Muscle layer of duodenum (tissue), 2 donors: Measurements from ENCODE around the gene ABCD1.
A peak's percentile ranks its signal among the peaks of the same experiment; 100 is the strongest.

Experiments
- H3K27ac ChIP-seq: one replicate; pipeline ENCODE4 v1.7.0; 2013; ENCODE audit warnings: mild to moderate bottlenecking, low read length
- H3K27me3 ChIP-seq: one replicate; pipeline ENCODE4 v1.7.0; 2013; ENCODE audit warnings: low read depth, mild to moderate bottlenecking, control low read depth, low read length
- H3K36me3 ChIP-seq, 2 donors: one replicate each; pipeline ENCODE4 v1.7.0; 2013; ENCODE audit warnings: low read length in 2 of 2, control low read depth in 1 of 2, mild to moderate bottlenecking in 1 of 2; ENCODE audit not compliant: insufficient read depth in 2 of 2, control insufficient read depth in 1 of 2
- H3K4me1 ChIP-seq, 2 donors: one replicate each; pipeline ENCODE4 v1.7.0; 2013; ENCODE audit warnings: low read length in 2 of 2, mild to moderate bottlenecking in 2 of 2, control low read depth in 1 of 2, moderate library complexity in 1 of 2; ENCODE audit not compliant: insufficient read depth in 2 of 2, control insufficient read depth in 1 of 2
- H3K4me3 ChIP-seq, 2 donors: one replicate each; pipeline ENCODE4 v1.7.0; 2013; ENCODE audit warnings: low read length in 2 of 2, low read depth in 1 of 2, mild to moderate bottlenecking in 1 of 2
- H3K9me3 ChIP-seq, 2 donors: one replicate each; pipeline ENCODE4 v1.7.0; 2013; ENCODE audit warnings: low read length in 2 of 2, control low read depth in 1 of 2, mild to moderate bottlenecking in 1 of 2; ENCODE audit not compliant: control insufficient read depth in 1 of 2
- donor health status: healthy.

ABCD1 gene

DNA sequence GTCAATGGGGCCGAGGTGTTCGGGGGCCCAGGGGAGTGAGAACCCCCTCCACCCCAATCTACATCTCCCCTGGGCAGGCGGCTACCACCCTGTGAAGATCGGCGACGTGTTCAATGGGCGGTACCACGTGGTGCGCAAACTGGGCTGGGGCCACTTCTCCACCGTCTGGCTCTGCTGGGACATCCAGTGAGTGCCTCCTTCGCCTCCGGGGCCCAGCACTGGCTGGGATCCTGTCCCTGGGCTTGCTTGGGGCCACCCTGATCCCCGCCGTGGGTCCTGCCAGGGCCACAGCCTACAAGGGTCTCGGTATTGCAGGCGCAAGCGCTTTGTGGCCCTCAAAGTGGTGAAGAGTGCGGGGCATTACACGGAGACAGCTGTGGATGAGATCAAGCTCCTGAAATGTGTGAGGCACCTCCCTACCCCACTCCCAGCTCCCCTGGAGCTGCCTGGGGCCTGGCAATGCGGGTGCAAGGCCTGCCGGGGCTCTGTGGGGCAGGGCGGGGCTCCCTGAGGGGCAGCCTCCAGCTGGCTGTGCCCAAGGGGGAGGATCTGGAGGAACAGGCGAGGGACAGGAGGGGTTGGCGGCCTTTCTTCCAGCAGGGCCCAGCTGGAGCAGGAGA is 56.9 kb downstream of the ABCD1 start:
- H3K27me3 ChIP-seq = no peaks in the 10 kb centered on the region

DNA sequence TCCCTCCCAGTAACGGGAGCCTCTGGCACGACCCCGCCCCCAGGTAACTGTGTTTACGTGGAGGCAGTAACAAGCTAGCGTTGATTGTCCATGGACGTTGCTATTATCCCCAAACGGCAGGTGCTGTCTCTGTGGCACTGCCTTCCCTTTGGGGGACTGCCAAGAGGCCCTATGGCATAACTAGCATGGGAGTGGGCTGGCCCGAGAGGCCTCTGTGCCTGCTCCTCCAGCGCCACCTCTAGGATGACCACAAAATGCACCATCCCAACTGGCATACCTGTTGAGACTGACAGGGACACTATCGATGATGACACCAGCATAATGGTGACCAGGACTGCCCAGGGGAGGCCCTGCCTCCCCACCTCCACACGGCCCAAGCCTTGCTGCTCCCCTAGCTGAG is 57.7 kb downstream of the ABCD1 start:
- no peak overlapping the region for H3K4me3 ChIP-seq
- H3K27me3 ChIP-seq = no peaks in the 10 kb centered on the region
- H3K27ac ChIP-seq = no peak overlapping the region
- H3K36me3 ChIP-seq = peaks cover 0 to 18% of the 10 kb centered on the region in 2 donors
- H3K9me3 ChIP-seq = no peaks in the 10 kb centered on the region
- peaks cover 0 to 20% of the 10 kb centered on the region in 2 donors for H3K4me1 ChIP-seq

More for the DNA sequence above, 56.9 kb downstream of the ABCD1 start:
- no peak overlapping the region for H3K27ac ChIP-seq
- H3K4me1 ChIP-seq = peaks cover 0 to 17% of the 10 kb centered on the region in 2 donors
- H3K36me3 ChIP-seq = peaks cover 0 to 11% of the 10 kb centered on the region in 2 donors
- H3K4me3 ChIP-seq = no peak overlapping the region
- H3K9me3 ChIP-seq = no peaks in the 10 kb centered on the region

DNA sequence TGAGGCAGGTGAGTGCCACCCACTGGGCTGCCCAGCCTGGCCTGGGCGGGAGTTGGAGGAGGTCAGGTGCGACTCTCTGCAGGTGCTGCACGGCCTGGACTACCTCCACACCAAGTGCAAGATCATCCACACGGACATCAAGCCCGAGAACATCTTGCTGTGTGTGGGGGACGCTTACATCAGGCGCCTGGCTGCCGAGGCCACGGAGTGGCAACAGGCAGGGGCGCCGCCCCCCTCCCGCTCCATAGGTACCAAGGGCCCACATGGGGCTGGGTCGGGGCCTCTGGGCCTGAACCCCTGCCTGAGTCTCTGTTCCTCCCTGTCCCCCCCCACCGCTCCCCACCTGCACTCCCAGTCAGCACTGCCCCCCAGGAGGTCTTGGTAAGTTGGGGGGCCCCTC is 58.2 kb downstream of the ABCD1 start:
- Histone ChIP-seq H3K27me3 (no peaks in the 10 kb centered on the region), H3K36me3 (peaks cover 0 to 23% of the 10 kb centered on the region in 2 donors), H3K27ac (no peak overlapping the region), H3K4me1 (peaks cover 0 to 20% of the 10 kb centered on the region in 2 donors), H3K4me3 (no peak overlapping the region), H3K9me3 (no peaks in the 10 kb centered on the region)

DNA sequence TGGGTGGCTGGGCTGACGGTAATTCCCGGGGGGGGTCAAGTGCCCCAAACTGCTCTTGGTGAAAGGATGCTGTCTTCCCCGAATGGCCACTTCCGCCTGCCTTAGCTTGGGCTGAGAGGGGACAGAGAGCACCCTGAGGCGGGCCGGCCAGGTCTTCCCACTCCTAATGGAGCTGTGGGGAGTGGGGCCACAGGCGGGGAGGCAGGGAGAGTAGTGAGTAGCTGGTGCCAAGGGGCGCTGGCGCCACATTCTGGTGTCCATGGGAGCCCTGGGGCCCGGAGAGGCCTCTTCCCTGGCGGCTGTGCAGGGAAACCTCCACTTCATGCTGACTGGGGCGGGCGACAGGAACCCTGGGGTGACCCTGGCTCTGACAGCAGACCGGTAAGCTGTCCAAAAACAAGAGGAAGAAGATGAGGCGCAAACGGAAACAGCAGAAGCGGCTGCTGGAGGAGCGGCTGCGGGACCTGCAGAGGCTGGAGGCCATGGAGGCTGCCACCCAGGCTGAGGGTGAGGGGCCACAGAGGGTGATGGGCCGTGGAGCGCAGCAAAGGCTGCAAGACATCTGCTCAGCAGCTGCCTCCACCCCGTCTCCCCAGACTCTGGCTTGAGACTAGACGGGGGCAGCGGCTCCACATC is 58.8 kb downstream of the ABCD1 start:
- peaks cover 0 to 26% of the 10 kb centered on the region in 2 donors for H3K36me3 ChIP-seq
- no peak overlapping the region for H3K27ac ChIP-seq
- no peak overlapping the region for H3K4me3 ChIP-seq
- H3K27me3 ChIP-seq = no peaks in the 10 kb centered on the region
- H3K4me1 ChIP-seq = peaks cover 0 to 20% of the 10 kb centered on the region in 2 donors
- no peaks in the 10 kb centered on the region for H3K9me3 ChIP-seq

DNA sequence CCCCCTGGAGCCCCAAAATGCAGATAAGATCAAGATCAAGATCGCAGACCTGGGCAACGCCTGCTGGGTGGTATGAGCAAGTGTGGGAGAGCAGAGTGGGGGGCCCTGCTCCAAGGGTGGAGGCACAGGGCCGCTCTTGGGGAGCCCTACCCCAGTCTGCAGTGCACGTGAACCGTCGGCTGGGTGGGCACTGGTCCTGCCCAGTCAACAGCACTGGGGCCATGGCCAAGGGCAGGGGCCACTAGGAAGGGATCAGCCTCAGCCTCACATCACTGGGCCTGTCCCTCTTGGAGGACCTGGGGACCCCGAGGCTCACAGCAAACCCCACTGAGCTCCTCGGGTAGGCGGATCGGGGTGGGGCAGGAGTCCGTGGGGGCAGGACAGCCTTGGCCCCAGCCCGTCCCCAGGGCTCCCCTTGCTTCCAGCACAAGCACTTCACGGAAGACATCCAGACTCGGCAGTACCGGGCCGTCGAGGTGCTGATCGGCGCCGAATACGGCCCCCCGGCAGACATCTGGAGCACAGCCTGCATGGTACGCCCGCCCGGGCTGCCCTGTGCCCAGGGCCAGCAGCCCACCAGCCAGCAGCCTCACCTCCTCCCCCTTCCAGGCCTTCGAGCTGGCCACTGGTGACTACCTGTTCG is 59.8 kb downstream of the ABCD1 start:
- H3K27me3 ChIP-seq = no peaks in the 10 kb centered on the region
- H3K9me3 ChIP-seq = no peaks in the 10 kb centered on the region
- no peak overlapping the region for H3K4me3 ChIP-seq
- H3K4me1 ChIP-seq = peaks cover 0 to 20% of the 10 kb centered on the region in 2 donors
- H3K27ac ChIP-seq = no peak overlapping the region
- peaks cover 0 to 26% of the 10 kb centered on the region in 2 donors for H3K36me3 ChIP-seq

- Histone ChIP-seq H3K4me3 (no peak overlapping the region), H3K27me3 (no peaks in the 10 kb centered on the region), H3K36me3 (peaks cover 0 to 30% of the 10 kb centered on the region in 2 donors), H3K4me1 (peaks cover 0 to 4% of the 10 kb centered on the region in 2 donors), H3K9me3 (no peaks in the 10 kb centered on the region), H3K27ac (no peak overlapping the region)
These were observed 62.0 kb downstream of the ABCD1 start for GRCh38 chrX:153786669-153787068.

DNA sequence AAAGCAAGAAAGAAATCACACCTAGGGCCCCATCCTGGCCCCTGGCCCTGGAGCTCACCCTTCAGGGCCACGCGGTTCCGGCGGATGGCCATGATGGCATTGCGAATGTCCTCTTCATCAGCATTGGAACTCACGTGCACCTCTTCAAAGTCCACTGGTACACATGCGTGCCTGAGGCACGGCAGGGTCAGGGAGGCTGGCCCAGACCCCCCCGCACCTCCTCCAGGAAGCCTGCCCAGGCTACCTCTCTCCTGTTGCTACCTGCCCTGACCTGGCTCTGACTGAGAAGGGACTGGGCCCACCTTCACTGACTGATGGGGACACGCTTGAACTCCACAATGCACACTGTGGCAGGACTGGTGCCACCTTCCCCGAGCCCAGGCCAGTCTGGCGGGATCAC is 65.0 kb downstream of the ABCD1 start:
- H3K9me3 ChIP-seq = no peaks in the 10 kb centered on the region
- no peak overlapping the region for H3K4me3 ChIP-seq
- H3K27ac ChIP-seq = no peak overlapping the region
- no peaks in the 10 kb centered on the region for H3K27me3 ChIP-seq
- peaks cover 0 to 30% of the 10 kb centered on the region in 2 donors for H3K36me3 ChIP-seq
- H3K4me1 ChIP-seq = peaks cover 0 to 20% of the 10 kb centered on the region in 2 donors

DNA sequence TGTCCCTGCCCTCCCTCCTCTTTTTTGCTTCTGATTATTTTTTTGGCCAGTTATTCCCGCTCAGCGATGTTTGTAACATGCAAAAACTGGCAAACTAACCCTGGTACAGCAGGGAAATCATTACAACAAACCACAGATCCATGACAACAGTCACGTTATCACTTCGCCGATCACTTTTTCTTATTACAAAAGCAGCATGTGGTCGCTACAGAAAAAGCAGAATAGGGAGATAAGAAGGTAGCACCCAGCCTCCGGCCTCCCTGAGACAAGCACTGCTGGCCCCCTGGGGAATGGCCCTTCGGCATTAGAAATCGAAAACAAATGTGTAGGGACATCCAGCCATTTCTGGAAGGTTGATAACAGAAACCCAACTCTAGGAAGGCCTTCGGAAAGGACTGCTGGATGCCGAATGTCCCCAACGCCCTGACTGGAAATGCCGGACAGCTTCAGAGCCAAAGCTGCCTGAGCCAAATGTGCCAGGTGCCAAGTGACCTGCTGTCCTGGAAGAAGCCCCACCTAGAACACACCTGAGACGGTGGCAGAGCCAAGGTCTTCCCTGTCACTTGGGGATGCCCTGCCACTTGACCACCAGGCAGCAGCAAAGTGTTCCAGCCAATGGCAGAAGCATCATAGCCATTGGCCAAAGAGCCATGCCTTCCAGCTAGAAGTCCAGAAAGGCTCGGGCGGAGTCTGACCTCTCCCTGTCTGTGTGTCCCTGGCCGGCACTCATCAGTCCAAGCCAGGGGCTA is 66.6 kb downstream of the ABCD1 start:
- no peak overlapping the region for H3K27ac ChIP-seq
- H3K36me3 ChIP-seq = peaks cover 0 to 21% of the 10 kb centered on the region in 2 donors
- H3K4me1 ChIP-seq = peaks cover 0 to 29% of the 10 kb centered on the region in 2 donors
- H3K27me3 ChIP-seq = no peaks in the 10 kb centered on the region
- no peaks in the 10 kb centered on the region for H3K9me3 ChIP-seq
- H3K4me3 ChIP-seq = no peak overlapping the region

DNA sequence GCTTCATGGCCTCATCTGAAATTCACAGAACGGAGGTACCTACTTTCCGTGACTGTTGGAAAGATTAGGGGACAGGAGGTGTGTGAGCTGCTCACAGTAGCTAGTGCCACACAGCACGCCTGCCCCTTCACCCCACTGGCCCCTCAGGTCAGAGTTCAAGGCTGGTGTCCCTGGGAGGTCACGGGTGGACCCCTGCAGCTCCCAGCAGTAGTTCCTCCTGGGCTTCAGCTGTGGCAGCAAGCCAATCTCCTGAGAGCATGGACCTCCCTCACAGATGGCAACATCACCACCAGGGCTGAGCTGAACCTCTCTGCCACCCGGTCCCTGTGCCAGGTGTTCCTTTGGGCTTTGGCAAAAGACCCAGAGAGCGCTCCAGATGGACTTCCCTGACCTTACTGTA is 67.7 kb downstream of the ABCD1 start:
- no peak overlapping the region for H3K27ac ChIP-seq
- H3K36me3 ChIP-seq = peaks cover 0 to 17% of the 10 kb centered on the region in 2 donors
- H3K4me1 ChIP-seq = peaks cover 0 to 26% of the 10 kb centered on the region in 2 donors
- no peaks in the 10 kb centered on the region for H3K9me3 ChIP-seq
- peak overlapping the region; percentile 75 to 76 for H3K4me3 ChIP-seq
- H3K27me3 ChIP-seq = no peaks in the 10 kb centered on the region

- Histone ChIP-seq H3K4me1 (peaks cover 0 to 26% of the 10 kb centered on the region in 2 donors), H3K4me3 (peak overlapping the region; percentile 75 to 76), H3K36me3 (peaks cover 0 to 13% of the 10 kb centered on the region in 2 donors), H3K27ac (peak overlapping the region; percentile 84), H3K27me3 (no peaks in the 10 kb centered on the region), H3K9me3 (no peaks in the 10 kb centered on the region)
These were observed 68.6 kb downstream of the ABCD1 start for GRCh38 chrX:153793291-153793690.
